Measurements from ENCODE around the gene ZFP36L1.

DNA sequence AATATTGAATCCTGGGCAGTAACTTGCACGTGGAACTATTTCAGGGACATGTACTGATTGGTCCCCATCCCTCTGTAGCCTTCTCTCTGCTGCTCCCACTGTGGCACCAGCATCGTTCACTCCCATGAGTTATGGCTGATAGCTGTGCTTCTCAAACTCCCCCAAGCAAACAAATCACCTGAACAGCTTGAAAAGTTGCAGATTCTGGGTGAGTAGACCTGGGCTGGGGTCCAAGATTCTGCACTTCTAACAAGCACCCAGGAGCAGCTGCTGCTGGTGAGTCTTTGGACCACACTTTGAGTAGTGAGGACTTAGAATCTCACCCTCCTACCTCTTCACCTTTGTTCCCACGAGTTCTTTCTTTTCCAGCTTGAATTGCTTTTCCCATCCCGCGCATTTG is 49.4 kb upstream of the ZFP36L1 start:
- TF ChIP-seq TCF12 (IDR thresholded peaks at IDR 0.05; ENCODE audit: low read depth) (no peak), EGR1 (IDR thresholded peaks at IDR 0.05) (no peak), ZBTB7A (IDR thresholded peaks at IDR 0.05; ENCODE audit: low read depth) (no peak), NFIC (IDR thresholded peaks at IDR 0.05) (no peak), YY1 (IDR thresholded peaks at IDR 0.05; ENCODE audit: low read depth) (no peak), RAD21 (IDR thresholded peaks at IDR 0.05; ENCODE audit: low read depth) (no peak), CEBPB (IDR thresholded peaks at IDR 0.05) (no peak)

Measured in Ishikawa (cell line).